Activated B cell treated with CpG ODN at 0.5 μM for 24 hours (primary cell): ENCODE results near the gene JPH3. TPM values are rescaled to one million over a fixed set of nuclear protein-coding genes. Genes with fewer than 3 reads are reported as not detected.

Source experiments
- ATAC-seq: fragments of 200-7000 bp; cut with Tn5 transposase; one replicate; pipeline ENCODE4 v1.10.0; 2021; ENCODE audit warnings: low read depth, mild to moderate bottlenecking, moderate library complexity
- CTCF ChIA-PET: fragments of 350-600 bp; sonication (Branson Sonifier 250); formaldehyde crosslinking; loops from one replicate; lab custom pipeline; 2021; ENCODE audit warnings: antibody characterized with exemption; lab: Charles Lee
- POLR2A ChIA-PET: fragments of 350-600 bp; sonication (Branson Sonifier 250); formaldehyde crosslinking; loops from one replicate; lab custom pipeline; 2021; ENCODE audit warnings: antibody characterized with exemption; lab: Charles Lee
- DNase-seq: peaks from one replicate; pipeline ENCODE4 v3.0.0; 2022
- H3K27ac Mint-ChIP-seq: one replicate; pipeline ENCODE4 v1.8.0; 2020; ENCODE audit warnings: mixed read lengths
- H3K27me3 Mint-ChIP-seq: one replicate; pipeline ENCODE4 v1.8.0; 2021; ENCODE audit warnings: mixed read lengths
- H3K36me3 Mint-ChIP-seq: one replicate; pipeline ENCODE4 v1.8.0; 2021; ENCODE audit warnings: low read depth, mixed read lengths
- H3K4me1 Mint-ChIP-seq: one replicate; pipeline ENCODE4 v1.8.0; 2021; ENCODE audit warnings: mixed read lengths
- H3K4me3 Mint-ChIP-seq: one replicate; pipeline ENCODE4 v1.8.0; 2020; ENCODE audit warnings: mild to moderate bottlenecking, mixed read lengths
- H3K9me3 Mint-ChIP-seq: one replicate; pipeline ENCODE4 v1.8.0; 2020; ENCODE audit warnings: mixed read lengths
- CTCF ChIP-seq: fragments of 200-600 bp; IDR thresholded peaks from one replicate; pipeline ENCODE4 v1.8.0; 2022; ENCODE audit warnings: antibody characterized with exemption, mild to moderate bottlenecking
- intact Hi-C: fragments of 100-400 bp; cut with micrococcal nuclease; formaldehyde crosslinking; loops from one replicate; pipeline ENCODE4 v1.15.1; 2024
- total RNA-seq: library from RNA; stranded (reverse); gene quantifications from 2 replicates; pipeline ENCODE4 v1.2.3, GENCODE V29; 2022

Gene JPH3
- total RNA-seq, 1 donor from 2014 or later, result not detected

- DNase-seq (no peak), ATAC-seq (no peak)
- CTCF ChIA-PET, result no interaction called here
- intact Hi-C loops, result no loop called here
- Mint-ChIP-seq H3K4me1 (no peaks in the 10 kb centered on the region), H3K9me3 (no peaks in the 10 kb centered on the region), H3K27ac (no peak overlapping the region), H3K4me3 (no peak overlapping the region), H3K27me3 (peaks cover 25% of the 10 kb centered on the region), H3K36me3 (no peaks in the 10 kb centered on the region)
- TF ChIP-seq CTCF, result no peak
- POLR2A ChIA-PET, result no interaction called here
Observed at GRCh38 chr16:87620201-87620495, 17.8 kb downstream of the JPH3 start.

GRCh38 chr16:87621550-87621829 lies 19.2 kb downstream of the JPH3 start:
- Mint-ChIP-seq H3K27me3 (peaks cover 25% of the 10 kb centered on the region), H3K9me3 (no peaks in the 10 kb centered on the region), H3K4me1 (no peaks in the 10 kb centered on the region), H3K27ac (no peak overlapping the region), H3K4me3 (no peak overlapping the region), H3K36me3 (no peaks in the 10 kb centered on the region)
- intact Hi-C loops, result no loop called here
- POLR2A ChIA-PET, result no interaction called here
- TF ChIP-seq CTCF, result no peak
- ATAC-seq (no peak), DNase-seq (no peak)
- CTCF ChIA-PET, result no interaction called here

GRCh38 chr16:87621976-87622713 lies 19.8 kb downstream of the JPH3 start:
- peaks cover 24% of the 10 kb centered on the region for H3K27me3 Mint-ChIP-seq
- ATAC-seq (no peak), DNase-seq (no peak)
- ChIA-PET POLR2A (no interaction called here), CTCF (no interaction called here)
- TF ChIP-seq CTCF, result no peak
- intact Hi-C loops, result no loop called here
- H3K27ac Mint-ChIP-seq, result no peak overlapping the region
- H3K4me3 Mint-ChIP-seq, result no peak overlapping the region
- no peaks in the 10 kb centered on the region for H3K9me3 Mint-ChIP-seq
- H3K36me3 Mint-ChIP-seq, result no peaks in the 10 kb centered on the region
- no peaks in the 10 kb centered on the region for H3K4me1 Mint-ChIP-seq

- no peak for ATAC-seq
- ChIA-PET POLR2A (no interaction called here), CTCF (interaction anchor here (2.2 kb wide), 1 partner anchor 12 kb away, joined by 6 read pairs; no protein-coding TSS in a partner anchor)
- no peak for TF ChIP-seq CTCF
- no peaks in the 10 kb centered on the region for H3K4me1 Mint-ChIP-seq
- no peak for DNase-seq
- no peaks in the 10 kb centered on the region for H3K36me3 Mint-ChIP-seq
- no peak overlapping the region for H3K27ac Mint-ChIP-seq
- intact Hi-C loops, result no loop called here
- H3K9me3 Mint-ChIP-seq, result no peaks in the 10 kb centered on the region
- no peak overlapping the region for H3K4me3 Mint-ChIP-seq
- peaks cover 19% of the 10 kb centered on the region for H3K27me3 Mint-ChIP-seq
Observed at GRCh38 chr16:87622756-87623319, 20.5 kb downstream of the JPH3 start.

- ChIA-PET CTCF (interaction anchor here (1.2 to 2.2 kb wide), 2 partner anchors 10 to 11 kb away, joined by 3 to 6 read pairs; no protein-coding TSS in a partner anchor), POLR2A (no interaction called here)
- ATAC-seq (no peak), DNase-seq (no peak)
- no peaks in the 10 kb centered on the region for H3K36me3 Mint-ChIP-seq
- peaks cover 1% of the 10 kb centered on the region for H3K4me1 Mint-ChIP-seq
- no peak overlapping the region for H3K27ac Mint-ChIP-seq
- no peak overlapping the region for H3K4me3 Mint-ChIP-seq
- no peaks in the 10 kb centered on the region for H3K9me3 Mint-ChIP-seq
- no peak for TF ChIP-seq CTCF
- peaks cover 14% of the 10 kb centered on the region for H3K27me3 Mint-ChIP-seq
- intact Hi-C loops, result no loop called here
Observed at GRCh38 chr16:87625241-87625797, 23.0 kb downstream of the JPH3 start.
